ENCODE results near the gene MUC12.
"Not testable (repeated sequence)": the region's sequence is repeated elsewhere in the genome, so short reads cannot be mapped to it uniquely, and the experiment has no call there.

GRCh38 chr7:101002333-101002732, 33.0 kb downstream of the MUC12 start:
- not testable (repeated sequence) for TF ChIP-seq CHD1 (IDR thresholded peaks at IDR 0.05; ENCODE audit: low read depth, low read length); RFX5 (IDR thresholded peaks at IDR 0.05; ENCODE audit: borderline replicate concordance, low read depth, low read length); ATF3 (IDR thresholded peaks at IDR 0.05; ENCODE audit: insufficient read depth, low read depth, low read length); SP1 (IDR thresholded peaks at IDR 0.05; ENCODE audit: low read depth, low read length); TEAD4 (IDR thresholded peaks at IDR 0.05; ENCODE audit: low read depth, low read length); CTCF (IDR thresholded peaks at IDR 0.05; ENCODE audit: control extremely low read depth in 1 of 3, insufficient read depth in 1 of 3, low read depth in 1 of 3, low read length in 3 of 3); POLR2A (IDR thresholded peaks at IDR 0.05; ENCODE audit: control extremely low read depth in 1 of 2, low read depth in 2 of 2, low read length in 2 of 2)
